Fibroblast of the aortic adventitia (primary cell): ENCODE data around the gene DDAH2. TPM values are rescaled to one million over a fixed set of nuclear protein-coding genes. Genes with fewer than 3 reads are reported as not detected.

Experiments
- DNase-seq: peaks from one replicate; pipeline ENCODE4 v3.0.0-alpha.2; 2010; ENCODE audit warnings: low read depth
- H3K4me3 ChIP-seq: 2 replicates; pipeline ENCODE4 v1.5.1; 2011; ENCODE audit warnings: low read depth, mild to moderate bottlenecking, control low read depth, low read length, moderate library complexity
- total RNA-seq: library from RNA; depleted of rRNA; stranded (reverse); fragments of >200 nt; gene quantifications from 2 replicates; pipeline ENCODE4 v1.2.3, GENCODE V29; 2012; ENCODE audit warnings: low replicate concordance
- TF ChIP-seq, protein P1 (sequence below): IDR thresholded peaks from 2 replicates; pipeline ENCODE4 v1.5.1; 2011; ENCODE audit warnings: mild to moderate bottlenecking, low read length, control low read depth, inconsistent platforms; ENCODE audit not compliant: insufficient read depth

Gene DDAH2
- total RNA-seq, 1 donor = 70.5 TPM

DNA sequence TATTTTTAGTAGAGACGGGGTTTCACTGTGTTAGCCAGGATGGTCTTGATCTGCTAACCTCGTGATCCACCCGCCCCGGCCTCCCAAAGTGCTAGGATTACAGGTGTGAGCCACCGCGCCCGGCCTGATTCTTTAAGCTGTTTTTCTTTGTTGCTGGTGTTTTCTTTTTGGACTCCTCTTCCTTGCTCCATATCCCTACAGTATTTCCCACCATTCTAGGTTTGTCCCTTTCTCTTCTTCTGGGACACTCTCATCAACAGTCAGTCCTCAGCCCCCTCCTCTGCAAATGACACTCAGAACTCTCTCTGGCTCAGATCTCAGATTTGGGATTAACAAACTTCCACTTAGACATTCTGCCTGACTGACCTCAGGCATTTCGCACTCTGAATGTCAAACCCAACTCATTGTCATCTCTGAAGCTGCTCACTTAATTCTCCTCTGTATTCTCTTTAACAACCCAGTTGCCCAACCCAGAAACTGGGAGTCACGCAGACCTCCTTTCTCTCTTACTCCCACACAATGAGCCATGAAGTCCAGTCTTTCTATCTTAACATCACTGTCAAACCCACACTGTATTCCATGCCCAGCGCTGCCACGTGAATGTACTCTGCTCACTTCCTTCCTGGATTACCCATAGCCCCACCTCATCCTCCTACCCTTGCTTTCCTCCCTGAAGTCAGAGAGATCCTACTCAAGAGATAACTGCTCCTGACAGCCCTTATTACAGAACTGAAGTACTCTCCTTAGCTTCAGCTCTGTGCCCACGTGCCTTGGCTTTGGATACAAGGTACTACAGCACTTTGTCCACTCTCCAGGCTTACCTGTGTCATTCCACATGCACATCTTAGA, 3.4 kb downstream of the DDAH2 start:
- TF ChIP-seq, protein P1, sequence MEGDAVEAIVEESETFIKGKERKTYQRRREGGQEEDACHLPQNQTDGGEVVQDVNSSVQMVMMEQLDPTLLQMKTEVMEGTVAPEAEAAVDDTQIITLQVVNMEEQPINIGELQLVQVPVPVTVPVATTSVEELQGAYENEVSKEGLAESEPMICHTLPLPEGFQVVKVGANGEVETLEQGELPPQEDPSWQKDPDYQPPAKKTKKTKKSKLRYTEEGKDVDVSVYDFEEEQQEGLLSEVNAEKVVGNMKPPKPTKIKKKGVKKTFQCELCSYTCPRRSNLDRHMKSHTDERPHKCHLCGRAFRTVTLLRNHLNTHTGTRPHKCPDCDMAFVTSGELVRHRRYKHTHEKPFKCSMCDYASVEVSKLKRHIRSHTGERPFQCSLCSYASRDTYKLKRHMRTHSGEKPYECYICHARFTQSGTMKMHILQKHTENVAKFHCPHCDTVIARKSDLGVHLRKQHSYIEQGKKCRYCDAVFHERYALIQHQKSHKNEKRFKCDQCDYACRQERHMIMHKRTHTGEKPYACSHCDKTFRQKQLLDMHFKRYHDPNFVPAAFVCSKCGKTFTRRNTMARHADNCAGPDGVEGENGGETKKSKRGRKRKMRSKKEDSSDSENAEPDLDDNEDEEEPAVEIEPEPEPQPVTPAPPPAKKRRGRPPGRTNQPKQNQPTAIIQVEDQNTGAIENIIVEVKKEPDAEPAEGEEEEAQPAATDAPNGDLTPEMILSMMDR = no peak
- no peak for DNase-seq
- H3K4me3 ChIP-seq = no peak overlapping the region

DNA sequence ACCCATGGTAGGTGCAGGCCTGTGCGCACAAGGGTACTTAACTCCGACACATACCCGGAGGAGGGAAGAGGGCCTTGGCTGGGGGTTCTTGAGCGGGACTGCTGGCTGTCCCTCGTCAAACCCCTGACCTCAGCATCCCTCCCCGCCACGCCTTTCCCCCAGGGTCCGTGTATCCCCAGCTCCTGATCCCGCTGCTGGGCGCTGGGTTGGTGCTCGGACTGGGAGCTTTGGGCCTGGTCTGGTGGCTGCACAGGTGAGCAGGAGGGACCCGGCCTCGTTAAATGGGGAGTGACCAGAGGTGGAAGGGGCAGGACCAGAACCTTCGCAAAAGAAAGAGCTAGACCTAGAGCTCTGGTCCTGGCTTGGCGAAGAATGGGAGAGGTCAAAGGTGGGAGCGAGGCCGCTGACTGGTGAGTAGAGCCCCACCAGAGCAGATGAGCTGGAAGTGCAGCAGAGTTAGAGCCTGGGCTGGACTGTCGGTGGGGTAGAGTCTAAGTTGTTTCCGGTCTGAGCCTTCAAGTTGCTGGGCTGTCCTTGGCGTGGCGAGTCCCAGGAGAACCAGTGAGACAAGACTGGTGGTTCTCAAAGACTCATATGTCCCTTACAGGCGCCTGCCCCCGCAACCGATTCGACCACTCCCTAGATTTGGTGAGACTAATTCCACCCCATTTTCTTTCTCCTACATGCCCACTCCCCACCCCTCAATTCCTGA, 5.0 kb downstream of the DDAH2 start:
- TF ChIP-seq, protein P1 = no peak
- no peak for DNase-seq
- H3K4me3 ChIP-seq = no peak overlapping the region

DNA sequence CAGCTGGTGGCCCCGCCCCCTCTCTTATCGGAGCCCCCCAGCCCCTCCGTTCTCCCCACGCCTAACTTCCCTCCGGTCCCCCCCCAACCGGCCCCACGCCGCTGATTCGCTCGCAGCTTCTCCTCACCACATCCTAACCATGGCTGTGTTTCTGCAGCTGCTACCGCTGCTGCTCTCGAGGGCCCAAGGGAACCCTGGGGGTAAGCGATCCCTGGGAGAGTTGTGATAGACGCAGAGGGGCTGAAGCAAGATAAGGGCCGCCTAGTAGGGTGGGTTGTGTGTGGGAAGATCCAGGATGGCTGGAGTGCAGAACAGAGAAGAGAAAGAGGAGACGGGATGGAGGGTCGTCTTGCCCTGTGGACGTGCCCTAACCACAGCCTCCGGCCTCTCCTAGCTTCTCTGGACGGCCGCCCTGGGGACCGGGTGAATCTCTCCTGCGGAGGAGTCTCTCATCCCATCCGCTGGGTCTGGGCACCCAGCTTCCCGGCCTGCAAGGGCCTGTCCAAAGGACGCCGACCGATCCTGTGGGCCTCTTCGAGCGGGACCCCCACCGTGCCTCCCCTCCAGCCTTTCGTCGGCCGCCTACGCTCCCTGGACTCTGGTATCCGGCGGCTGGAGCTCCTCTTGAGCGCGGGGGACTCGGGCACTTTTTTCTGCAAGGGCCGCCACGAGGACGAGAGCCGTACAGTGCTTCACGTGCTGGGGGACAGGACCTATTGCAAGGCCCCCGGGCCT, 5.7 kb downstream of the DDAH2 start, which contains the start of gene MPIG6B:
MPIG6B (plus strand) TSS at position 129 of the 735 bp plus-strand sequence; CDS start at position 140, 11 bp downstream.
- no peak within 1 kb of the TSS for H3K4me3 ChIP-seq
- no peak for DNase-seq
- TF ChIP-seq, protein P1 = no peak

DNA sequence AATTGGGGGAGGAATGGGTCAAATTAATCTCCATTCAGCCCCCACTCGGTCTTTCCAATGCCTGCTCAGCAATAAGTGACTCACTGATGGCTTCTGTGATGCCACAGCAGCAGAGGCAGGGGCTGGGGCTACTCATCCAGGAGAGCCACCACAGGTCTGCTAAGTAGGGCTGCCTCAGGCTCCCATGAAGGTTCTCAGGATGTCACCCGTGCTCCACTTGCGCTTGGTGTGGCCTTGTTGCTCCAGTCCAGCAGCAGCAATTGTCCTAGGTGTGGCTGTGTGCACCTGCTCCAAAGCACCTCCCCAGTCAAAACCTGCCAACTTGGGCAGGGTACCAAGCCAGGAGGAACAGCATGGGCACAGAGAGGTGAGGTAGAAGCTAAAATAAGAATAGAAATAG, 6.9 kb downstream of the DDAH2 start:
- DNase-seq = no peak
- TF ChIP-seq, protein P1 = no peak
- H3K4me3 ChIP-seq = no peak overlapping the region

DNA sequence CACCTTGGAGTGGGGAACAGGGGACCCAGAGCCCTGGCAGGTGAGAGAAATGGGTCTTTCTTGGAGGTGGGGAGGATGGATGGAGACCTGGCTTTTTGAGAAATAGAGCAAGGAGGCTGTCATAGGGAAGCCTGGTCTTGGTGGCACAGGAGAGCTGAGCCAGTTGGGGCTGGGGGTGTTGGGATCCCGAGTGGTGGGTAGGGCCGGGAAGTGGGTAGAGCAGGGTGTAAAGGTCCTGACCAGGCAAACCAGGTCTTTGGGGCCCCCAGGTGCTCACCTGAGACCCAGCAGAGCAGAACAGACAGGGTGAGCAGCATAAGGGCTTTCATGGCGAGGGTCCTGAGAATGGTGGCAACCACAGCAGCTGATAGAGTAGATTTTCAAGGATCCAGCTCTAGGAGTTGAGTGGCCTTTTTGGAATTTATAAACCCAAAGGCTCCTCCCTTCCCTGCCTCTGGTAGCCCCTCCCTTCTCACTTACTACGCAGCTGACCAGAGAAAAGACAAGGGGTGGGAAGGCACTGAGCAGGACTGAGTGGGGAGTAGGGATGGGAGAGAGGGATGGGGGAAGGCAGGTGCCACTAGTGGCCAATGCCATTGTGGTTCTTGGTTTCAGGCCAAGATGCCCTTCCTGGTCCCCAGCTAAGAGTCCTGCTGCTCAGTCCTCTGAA, 7.6 kb downstream of the DDAH2 start, which contains the start of gene LY6G6C:
LY6G6C (minus strand) TSS at position 396 of the 670 bp plus-strand sequence; CDS start at position 329, 67 bp downstream.
- no peak within 1 kb of the TSS for H3K4me3 ChIP-seq
- TF ChIP-seq, protein P1 = no peak
- no peak for DNase-seq

DNA sequence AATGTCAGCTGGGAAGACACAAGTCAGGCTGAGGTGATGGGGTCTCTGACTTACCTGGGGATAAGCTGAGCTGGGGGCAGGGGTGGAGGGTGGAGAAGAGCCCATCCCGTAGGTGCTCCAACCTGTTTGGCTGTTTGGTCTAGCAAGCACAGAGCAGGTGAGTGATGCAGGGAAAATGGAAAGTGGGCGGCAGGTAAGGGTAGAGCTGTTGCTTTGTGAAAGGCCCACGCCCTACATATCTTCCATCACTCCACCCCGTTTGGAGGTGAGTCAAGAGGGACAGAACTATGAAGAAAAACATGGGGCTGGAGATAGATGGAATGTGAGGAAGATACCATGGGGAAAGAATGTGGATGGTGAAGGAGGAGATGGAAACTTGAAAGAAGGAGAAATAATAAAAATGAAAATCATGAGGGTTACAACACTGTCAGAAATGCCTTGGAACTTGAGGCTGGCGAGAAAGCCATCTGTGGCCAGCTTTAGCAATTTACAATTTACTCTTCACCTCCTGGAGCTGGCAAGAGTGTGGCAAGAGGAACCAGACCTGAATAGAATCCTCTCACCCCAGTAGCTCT, 8.8 kb downstream of the DDAH2 start:
- H3K4me3 ChIP-seq = no peak overlapping the region
- DNase-seq = no peak
- TF ChIP-seq, protein P1 = no peak
